BE2C (cell line): Measurements from ENCODE around the gene NFYC.

Source experiments
- DNase-seq: peaks from one replicate; pipeline ENCODE4 v3.0.0-alpha.2; 2020
- H3K27me3 ChIP-seq: fragments of 250-450 bp; sonication (Bioruptor Pico); 2 replicates; pipeline ENCODE4 v1.5.1; 2020; ENCODE audit warnings: mild to moderate bottlenecking
- H3K36me3 ChIP-seq: fragments of 250-450 bp; sonication (Bioruptor Pico); 2 replicates; pipeline ENCODE4 v1.5.1; 2020; ENCODE audit warnings: mild to moderate bottlenecking
- H3K4me1 ChIP-seq: fragments of 250-450 bp; sonication (Bioruptor Pico); 2 replicates; pipeline ENCODE4 v1.5.1; 2020
- H3K4me3 ChIP-seq: 2 replicates; pipeline ENCODE4 v1.5.1; 2011; ENCODE audit warnings: low read depth, low read length
- H3K9me3 ChIP-seq: fragments of 250-450 bp; sonication (Bioruptor Pico); 2 replicates; pipeline ENCODE4 v1.5.1; 2020
- TF ChIP-seq, protein P1 (sequence below): IDR thresholded peaks from 2 replicates; pipeline ENCODE4 v1.5.1; 2012; ENCODE audit warnings: mild to moderate bottlenecking, low read depth, low read length

Gene NFYC

DNA sequence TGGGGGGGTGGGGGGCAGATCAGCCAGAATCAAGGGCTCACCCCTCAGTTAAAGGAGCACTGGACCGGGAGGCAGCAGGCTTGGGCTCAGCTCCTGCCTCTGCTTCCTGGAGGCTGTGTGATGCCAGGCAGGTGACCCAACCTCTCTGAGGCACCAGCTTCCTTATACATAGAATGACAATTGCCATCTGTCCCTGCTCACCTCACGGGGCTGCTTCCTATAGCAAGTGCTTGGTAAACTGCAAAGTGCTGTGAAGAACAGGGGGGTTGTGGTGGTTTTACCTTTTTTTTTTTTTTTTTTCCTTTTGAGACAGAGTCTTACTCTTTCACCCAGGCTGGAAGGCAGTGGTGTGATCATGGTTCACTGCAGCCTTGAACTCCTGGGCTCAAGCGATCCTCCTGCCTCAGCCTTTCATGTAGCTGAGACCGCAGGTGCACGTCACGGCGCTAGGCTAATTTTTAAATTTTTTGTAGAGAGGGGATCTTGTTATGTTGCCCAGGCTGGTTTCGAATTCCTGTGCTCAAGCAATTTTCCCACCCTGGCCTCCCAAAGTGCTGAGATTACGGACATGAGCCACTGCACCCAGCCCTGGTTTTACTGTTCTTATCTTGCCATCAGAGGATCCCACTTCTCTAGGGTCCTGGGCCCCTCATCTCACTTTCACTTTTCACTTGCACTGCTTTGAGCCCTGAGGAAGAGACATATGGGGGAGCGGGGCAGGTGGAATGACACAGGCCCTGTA is 103.6 kb downstream of the NFYC start:
- no peak overlapping the region for H3K4me3 ChIP-seq
- DNase-seq = no peak
- H3K36me3 ChIP-seq = no peaks in the 10 kb centered on the region
- TF ChIP-seq, protein P1, sequence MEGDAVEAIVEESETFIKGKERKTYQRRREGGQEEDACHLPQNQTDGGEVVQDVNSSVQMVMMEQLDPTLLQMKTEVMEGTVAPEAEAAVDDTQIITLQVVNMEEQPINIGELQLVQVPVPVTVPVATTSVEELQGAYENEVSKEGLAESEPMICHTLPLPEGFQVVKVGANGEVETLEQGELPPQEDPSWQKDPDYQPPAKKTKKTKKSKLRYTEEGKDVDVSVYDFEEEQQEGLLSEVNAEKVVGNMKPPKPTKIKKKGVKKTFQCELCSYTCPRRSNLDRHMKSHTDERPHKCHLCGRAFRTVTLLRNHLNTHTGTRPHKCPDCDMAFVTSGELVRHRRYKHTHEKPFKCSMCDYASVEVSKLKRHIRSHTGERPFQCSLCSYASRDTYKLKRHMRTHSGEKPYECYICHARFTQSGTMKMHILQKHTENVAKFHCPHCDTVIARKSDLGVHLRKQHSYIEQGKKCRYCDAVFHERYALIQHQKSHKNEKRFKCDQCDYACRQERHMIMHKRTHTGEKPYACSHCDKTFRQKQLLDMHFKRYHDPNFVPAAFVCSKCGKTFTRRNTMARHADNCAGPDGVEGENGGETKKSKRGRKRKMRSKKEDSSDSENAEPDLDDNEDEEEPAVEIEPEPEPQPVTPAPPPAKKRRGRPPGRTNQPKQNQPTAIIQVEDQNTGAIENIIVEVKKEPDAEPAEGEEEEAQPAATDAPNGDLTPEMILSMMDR = no peak
- H3K27me3 ChIP-seq = no peaks in the 10 kb centered on the region
- H3K9me3 ChIP-seq = no peaks in the 10 kb centered on the region
- H3K4me1 ChIP-seq = no peaks in the 10 kb centered on the region

DNA sequence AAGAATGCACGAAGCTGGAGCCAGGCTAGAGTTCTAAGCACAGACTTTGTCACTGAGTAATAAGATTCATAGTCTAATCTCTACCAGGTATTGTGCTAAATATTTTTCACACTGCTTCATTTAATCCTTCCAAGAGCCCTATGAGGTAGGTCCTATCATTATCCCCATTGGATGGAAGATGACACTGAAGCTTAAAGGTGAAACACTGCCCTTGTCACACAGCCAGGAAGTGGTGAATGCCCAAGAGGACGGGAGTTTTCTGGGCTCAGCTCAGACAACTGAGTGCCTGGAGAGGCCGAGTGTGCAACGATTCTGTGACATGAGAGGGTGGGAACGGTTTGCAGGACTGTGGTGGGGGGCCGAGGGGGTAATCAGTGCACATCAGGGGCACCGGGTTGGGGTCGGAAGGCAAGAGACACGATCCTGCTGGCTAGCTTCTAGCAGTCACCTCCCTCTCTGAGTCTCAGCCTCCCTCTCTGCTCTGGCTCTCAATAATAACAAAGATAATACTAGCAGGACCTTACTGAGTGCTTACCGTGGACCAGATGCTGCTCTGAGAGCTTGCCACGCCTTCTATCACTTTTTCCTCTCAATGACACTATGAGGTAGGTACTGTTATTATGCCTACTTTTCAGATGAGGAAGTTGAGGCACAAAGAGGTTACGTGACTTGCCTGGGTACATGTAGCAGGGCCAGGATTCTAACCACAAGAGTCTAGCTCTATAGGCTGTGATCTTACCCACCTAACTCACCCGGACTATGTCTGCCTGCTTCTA is 104.5 kb downstream of the NFYC start:
- H3K36me3 ChIP-seq = no peaks in the 10 kb centered on the region
- TF ChIP-seq, protein P1 = no peak
- no peaks in the 10 kb centered on the region for H3K9me3 ChIP-seq
- no peaks in the 10 kb centered on the region for H3K27me3 ChIP-seq
- H3K4me3 ChIP-seq = no peak overlapping the region
- no peak for DNase-seq
- no peaks in the 10 kb centered on the region for H3K4me1 ChIP-seq

GRCh38 chr1:40796939-40797667 is 105.6 kb downstream of the NFYC start:
- Histone ChIP-seq H3K4me3 (no peak overlapping the region), H3K27me3 (no peaks in the 10 kb centered on the region), H3K36me3 (no peaks in the 10 kb centered on the region), H3K9me3 (no peaks in the 10 kb centered on the region), H3K4me1 (no peaks in the 10 kb centered on the region)
- TF ChIP-seq, protein P1 = no peak
- no peak for DNase-seq

DNA sequence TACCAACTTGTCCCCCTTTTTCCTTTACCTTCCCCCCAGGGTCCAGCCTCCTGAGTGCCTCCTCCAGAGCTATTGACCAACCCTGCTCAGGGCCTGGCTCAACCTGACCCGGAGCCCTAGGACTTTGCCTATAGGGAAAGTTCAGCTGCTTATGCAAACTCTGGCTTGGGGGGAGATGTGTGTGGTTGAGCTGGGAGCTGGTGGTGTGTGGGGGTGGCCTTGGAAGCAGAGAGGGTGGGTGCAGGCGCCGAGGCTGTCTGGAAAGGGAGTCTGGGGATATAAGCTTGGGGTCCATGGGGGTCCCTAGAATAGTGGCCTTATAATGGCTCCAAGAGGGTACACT is 106.1 kb downstream of the NFYC start:
- Histone ChIP-seq H3K27me3 (no peaks in the 10 kb centered on the region), H3K4me1 (no peaks in the 10 kb centered on the region), H3K9me3 (no peaks in the 10 kb centered on the region), H3K36me3 (no peaks in the 10 kb centered on the region), H3K4me3 (no peak overlapping the region)
- no peak for DNase-seq
- TF ChIP-seq, protein P1 = no peak

GRCh38 chr1:40798366-40799281 is 107.1 kb downstream of the NFYC start:
- Histone ChIP-seq H3K9me3 (no peaks in the 10 kb centered on the region), H3K36me3 (no peaks in the 10 kb centered on the region), H3K4me1 (no peaks in the 10 kb centered on the region), H3K27me3 (no peaks in the 10 kb centered on the region), H3K4me3 (no peak overlapping the region)
- no peak for DNase-seq
- TF ChIP-seq, protein P1 = no peak
